Subcutaneous abdominal adipose tissue (tissue), 5 donors: ENCODE data around the gene RPL22L1.

Source experiments
- H3K27ac ChIP-seq: one replicate; pipeline ENCODE4 v1.7.0; 2013; ENCODE audit warnings: low read depth, mild to moderate bottlenecking, inconsistent platforms, low read length, moderate library complexity
- H3K27me3 ChIP-seq, 5 donors: one replicate each; pipeline ENCODE4 v1.7.0; 2013; ENCODE audit warnings: low read length in 5 of 5, inconsistent platforms in 1 of 5; ENCODE audit not compliant: control insufficient read depth in 5 of 5, insufficient read depth in 4 of 5
- H3K36me3 ChIP-seq, 5 donors: one replicate each; pipeline ENCODE4 v1.7.0; 2013; ENCODE audit warnings: low read length in 5 of 5; ENCODE audit not compliant: control insufficient read depth in 5 of 5, insufficient read depth in 5 of 5
- H3K4me1 ChIP-seq, 5 donors: one replicate each; pipeline ENCODE4 v1.7.0; 2013; ENCODE audit warnings: low read length in 5 of 5, mild to moderate bottlenecking in 3 of 5, moderate library complexity in 1 of 5; ENCODE audit not compliant: control insufficient read depth in 5 of 5, insufficient read depth in 5 of 5
- H3K4me3 ChIP-seq, 5 donors: one replicate each; pipeline ENCODE4 v1.7.0; 2013; ENCODE audit warnings: low read length in 5 of 5, low read depth in 1 of 5
- H3K9ac ChIP-seq, 5 donors: one replicate each; pipeline ENCODE4 v1.7.0; 2013; ENCODE audit warnings: low read length in 5 of 5, mild to moderate bottlenecking in 4 of 5, moderate library complexity in 3 of 5
- H3K9me3 ChIP-seq, 5 donors: one replicate each; pipeline ENCODE4 v1.7.0; 2013; ENCODE audit warnings: low read length in 5 of 5; ENCODE audit not compliant: control insufficient read depth in 5 of 5
- donor health status: healthy.
- donor health status: healthy.
- donor health status: healthy.
- donor health status: healthy.
- donor health status: healthy.

Gene RPL22L1

GRCh38 chr3:170815936-170816335, 54.1 kb downstream of the RPL22L1 start:
- Histone ChIP-seq H3K9ac (no peak overlapping the region), H3K36me3 (no peaks in the 10 kb centered on the region), H3K4me1 (peaks cover 0 to 3% (median 0%) of the 10 kb centered on the region in 5 donors), H3K9me3 (no peaks in the 10 kb centered on the region), H3K4me3 (no peak overlapping the region), H3K27me3 (no peaks in the 10 kb centered on the region), H3K27ac (no peak overlapping the region)

GRCh38 chr3:170815340-170815739, 54.7 kb downstream of the RPL22L1 start:
- H3K4me1 ChIP-seq, result peaks cover 0 to 3% (median 0%) of the 10 kb centered on the region in 5 donors

More at GRCh38 chr3:170815340-170815739, 54.7 kb downstream of the RPL22L1 start:
- Histone ChIP-seq H3K4me3 (no peak overlapping the region), H3K27me3 (no peaks in the 10 kb centered on the region), H3K36me3 (no peaks in the 10 kb centered on the region), H3K9me3 (no peaks in the 10 kb centered on the region), H3K27ac (no peak overlapping the region), H3K9ac (no peak overlapping the region)
